Skin epidermis (tissue), 12 donors: ENCODE data around the gene FYN.

Experiments used
- H3K27ac ChIP-seq, 21 experiments: fragments of 200-600 bp; sonication (generic) in 11 of 21; one replicate each; pipeline ENCODE4 v1.5.0; 2020; ENCODE audit warnings: mild to moderate bottlenecking in 3 of 21, inconsistent platforms in 2 of 21, moderate library complexity in 2 of 21
- H3K4me3 ChIP-seq, 7 experiments: fragments of 200-600 bp; sonication (generic) in 2 of 7; one replicate each; pipeline ENCODE4 v1.5.0; 2020; ENCODE audit warnings: inconsistent platforms in 2 of 7, mild to moderate bottlenecking in 2 of 7, moderate library complexity in 1 of 7

Gene FYN

DNA sequence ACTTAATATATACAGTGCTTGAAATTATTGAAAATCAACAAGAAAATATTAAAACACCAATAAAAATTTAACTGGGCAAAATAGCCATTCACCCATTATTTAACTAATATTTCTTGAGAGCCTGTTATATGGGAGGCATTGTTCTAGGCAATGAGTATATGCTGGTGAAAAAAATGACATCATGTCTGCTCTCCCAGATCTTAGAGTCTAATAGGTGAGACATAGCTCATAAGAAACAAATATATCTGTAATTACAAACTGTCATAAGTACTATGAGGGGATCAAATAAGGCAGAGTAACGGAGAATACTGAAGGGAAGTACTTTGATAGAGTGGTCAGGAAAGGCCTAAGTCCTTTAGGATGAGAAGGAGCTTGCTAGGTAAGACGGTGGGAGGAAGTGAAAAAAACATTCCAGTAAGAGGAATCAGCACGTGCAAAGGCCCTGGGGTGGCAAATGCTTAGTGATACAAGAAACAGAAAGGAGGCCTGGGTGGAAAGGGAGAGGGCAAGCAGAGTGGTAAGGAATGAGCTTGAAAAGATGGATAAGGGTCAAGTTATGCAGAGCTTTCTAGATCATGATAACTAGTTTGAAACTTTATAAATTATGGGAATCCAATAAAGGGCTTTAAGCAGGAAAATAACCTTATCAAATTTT lies 12.2 kb upstream of the FYN start:
- H3K27ac ChIP-seq: no peak overlapping the region
- H3K4me3 ChIP-seq: no peak overlapping the region

GRCh38 chr6:111884068-111884467 lies 10.8 kb upstream of the FYN start:
- Histone ChIP-seq H3K4me3 (no peak overlapping the region), H3K27ac (no peak overlapping the region)

GRCh38 chr6:111880181-111880888 lies 7.1 kb upstream of the FYN start:
- H3K4me3 ChIP-seq: no peak overlapping the region
- H3K27ac ChIP-seq: no peak overlapping the region

DNA sequence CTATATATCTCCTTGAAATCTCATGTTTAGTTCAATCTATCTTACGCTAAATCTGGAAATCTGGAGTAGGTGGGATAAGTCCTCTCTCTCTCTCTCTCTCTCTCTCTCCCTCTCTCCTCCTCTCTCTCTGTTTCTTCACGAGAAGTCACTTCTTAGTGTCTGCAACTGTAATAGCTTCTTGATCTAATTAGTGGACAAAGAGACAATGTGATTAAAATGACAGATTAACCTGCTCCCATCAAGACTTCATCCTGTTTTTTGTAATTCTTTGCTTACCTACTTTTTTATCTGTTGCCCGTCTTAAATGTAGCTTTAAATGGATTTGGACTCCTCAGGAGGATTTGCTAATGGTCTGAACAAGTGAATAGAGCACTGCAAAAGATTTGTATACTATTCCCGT lies 2.5 kb upstream of the FYN start:
- H3K4me3 ChIP-seq: no peak overlapping the region
- H3K27ac ChIP-seq: no peak overlapping the region

- Histone ChIP-seq H3K27ac (peak overlapping the region in 10 of 21 experiments; percentile 3 to 89 (median 80)), H3K4me3 (peak overlapping the region; percentile 55 to 87 (median 74))
Measured at GRCh38 chr6:111874025-111874415, 768 bp upstream of the FYN start.

DNA sequence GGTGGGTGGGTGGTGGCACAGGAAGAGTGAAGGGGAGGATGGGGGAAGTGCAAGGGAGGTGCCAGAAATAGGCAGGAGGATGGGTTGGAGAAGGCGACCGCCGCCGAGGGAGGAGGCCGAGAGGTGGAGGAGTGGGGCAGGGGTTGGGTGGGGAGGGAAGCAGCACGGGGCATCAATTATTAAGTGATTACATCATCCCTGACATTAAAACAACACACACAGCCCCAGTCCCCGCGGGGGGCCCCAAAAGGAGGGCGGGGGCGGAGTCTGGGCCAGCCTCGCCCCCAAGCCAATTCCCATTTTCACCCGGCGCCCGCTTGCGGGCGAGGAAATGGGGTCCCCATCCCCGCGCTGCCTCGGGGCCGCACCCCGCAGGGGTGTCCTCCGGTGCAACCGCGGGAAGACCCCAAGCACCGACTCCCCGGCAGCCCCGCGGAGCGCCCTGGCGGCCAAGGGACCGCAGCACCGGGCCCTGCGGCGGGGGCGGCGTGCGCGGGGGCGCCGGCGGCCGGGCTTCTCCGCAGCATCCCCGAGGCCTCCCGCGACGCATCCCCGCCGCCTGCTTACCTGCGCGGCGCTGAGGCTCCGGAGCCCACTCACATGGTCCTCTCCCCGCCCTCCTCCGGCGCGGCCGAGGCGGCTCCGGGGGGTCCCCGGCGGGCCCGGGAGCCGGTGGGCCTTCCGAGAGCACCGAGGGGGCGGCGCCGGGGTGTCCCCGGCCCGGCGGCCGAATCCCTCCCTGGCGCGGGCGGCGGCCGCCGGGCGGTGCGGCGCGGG lies 663 bp downstream of the FYN start:
- peak overlapping the region; percentile 55 to 87 (median 74) for H3K4me3 ChIP-seq
- peak overlapping the region; percentile 65 to 91 (median 84) for H3K27ac ChIP-seq

GRCh38 chr6:111871725-111872400 lies 1.4 kb downstream of the FYN start:
- peak overlapping the region; percentile 54 to 91 (median 84) for H3K27ac ChIP-seq
- H3K4me3 ChIP-seq: peak overlapping the region; percentile 55 to 87 (median 74)

DNA sequence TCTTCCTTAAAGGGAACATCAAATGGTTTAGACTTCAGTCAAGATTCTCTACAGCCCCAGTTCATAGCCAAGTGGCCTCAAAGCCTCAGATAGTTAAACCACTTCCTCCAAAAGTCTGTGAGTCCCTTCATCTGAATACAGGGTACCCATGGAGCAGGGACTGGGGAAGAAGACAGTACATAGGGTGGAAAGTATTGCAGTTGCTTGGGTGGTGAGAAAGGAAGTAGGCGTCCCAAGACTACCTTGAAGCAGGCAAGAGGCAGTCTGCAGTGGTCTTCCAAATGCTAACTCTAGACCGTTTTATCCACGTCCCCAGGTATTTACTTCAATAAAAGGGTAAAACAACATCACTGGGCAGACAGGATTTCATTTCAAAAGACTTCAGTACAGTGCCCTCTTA lies 2.0 kb downstream of the FYN start:
- Histone ChIP-seq H3K4me3 (peak overlapping the region; percentile 55 to 87 (median 74)), H3K27ac (peak overlapping the region in 19 of 21 experiments; percentile 54 to 91 (median 84))

DNA sequence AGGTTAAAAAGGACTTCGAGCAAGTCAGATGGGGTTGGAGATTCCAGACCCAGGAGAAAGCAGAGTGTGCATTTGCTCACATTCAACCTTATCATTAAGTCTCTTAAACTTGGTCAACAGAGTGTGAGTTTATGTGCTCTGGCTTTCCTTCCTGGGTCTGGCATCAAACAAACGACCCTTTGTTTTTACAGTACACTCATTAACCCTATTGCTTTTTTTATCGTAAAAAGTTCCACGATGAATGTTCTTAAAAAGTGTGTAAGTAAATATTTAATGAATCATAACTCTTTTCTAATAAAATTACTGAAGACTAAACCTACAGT lies 2.5 kb downstream of the FYN start:
- Histone ChIP-seq H3K27ac (peak overlapping the region in 10 of 21 experiments; percentile 68 to 89 (median 84)), H3K4me3 (peak overlapping the region in 6 of 7 experiments; percentile 55 to 87 (median 74))

- Histone ChIP-seq H3K27ac (peak overlapping the region in 4 of 21 experiments; percentile 71 to 88 (median 85)), H3K4me3 (peak overlapping the region in 3 of 7 experiments; percentile 55 to 87 (median 73))
Measured at GRCh38 chr6:111870051-111870741, 3.1 kb downstream of the FYN start.

- Histone ChIP-seq H3K27ac (no peak overlapping the region), H3K4me3 (no peak overlapping the region)
Measured at GRCh38 chr6:111866857-111867256, 6.4 kb downstream of the FYN start.

DNA sequence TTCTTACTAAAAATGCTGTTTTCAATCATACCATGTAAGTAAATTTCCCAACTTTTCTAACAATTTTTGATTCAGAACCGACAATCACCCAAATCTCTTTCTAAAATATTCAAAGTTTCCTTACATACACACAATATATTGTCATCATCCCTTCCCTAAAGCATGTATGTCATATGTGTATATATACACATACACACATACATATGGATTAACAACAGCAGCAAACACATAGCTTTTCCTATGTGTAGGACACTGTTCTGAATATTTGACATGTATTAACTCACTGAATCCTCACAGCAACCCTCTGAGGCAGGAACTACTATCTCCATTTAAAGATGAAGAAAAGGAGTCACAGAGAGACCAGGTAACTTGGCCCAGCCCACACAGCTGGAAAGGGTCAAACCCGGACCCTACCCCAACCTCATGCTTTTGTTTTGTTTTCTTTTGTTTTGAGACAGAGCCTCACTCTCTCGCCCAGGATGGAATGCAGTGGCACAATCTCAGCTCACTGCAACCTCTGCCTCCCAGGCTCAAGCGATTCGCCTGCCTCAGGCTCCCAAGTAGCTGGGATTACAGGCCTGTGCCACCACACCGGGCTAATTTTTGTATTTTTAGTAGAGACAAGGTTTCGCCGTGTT lies 7.2 kb downstream of the FYN start:
- Histone ChIP-seq H3K4me3 (no peak overlapping the region), H3K27ac (no peak overlapping the region)

DNA sequence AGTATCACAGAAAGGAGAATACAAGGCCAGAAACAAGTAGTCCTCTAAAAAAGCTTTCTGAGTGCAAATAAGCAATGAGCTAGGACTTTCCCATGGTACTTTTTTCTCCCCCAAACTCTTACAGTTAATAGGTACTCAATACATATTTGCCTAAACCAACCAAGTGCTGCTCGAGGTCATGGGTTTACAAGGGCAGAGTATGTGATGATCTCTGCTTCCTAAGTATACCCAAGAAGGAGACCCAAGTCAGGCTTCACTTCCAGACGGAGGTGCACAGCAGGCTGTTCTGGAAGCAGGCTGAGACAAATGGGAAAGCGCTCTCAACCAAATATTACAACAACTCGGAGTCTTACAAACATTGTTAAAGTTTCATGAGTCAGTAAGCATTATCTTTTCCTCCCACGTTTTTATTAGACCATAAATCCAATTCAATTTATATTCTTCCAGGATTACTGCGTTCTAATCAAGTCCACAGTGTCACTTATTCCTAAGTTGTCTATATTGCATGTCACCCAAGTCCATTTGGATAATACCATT lies 8.1 kb downstream of the FYN start:
- H3K27ac ChIP-seq: no peak overlapping the region
- no peak overlapping the region for H3K4me3 ChIP-seq

DNA sequence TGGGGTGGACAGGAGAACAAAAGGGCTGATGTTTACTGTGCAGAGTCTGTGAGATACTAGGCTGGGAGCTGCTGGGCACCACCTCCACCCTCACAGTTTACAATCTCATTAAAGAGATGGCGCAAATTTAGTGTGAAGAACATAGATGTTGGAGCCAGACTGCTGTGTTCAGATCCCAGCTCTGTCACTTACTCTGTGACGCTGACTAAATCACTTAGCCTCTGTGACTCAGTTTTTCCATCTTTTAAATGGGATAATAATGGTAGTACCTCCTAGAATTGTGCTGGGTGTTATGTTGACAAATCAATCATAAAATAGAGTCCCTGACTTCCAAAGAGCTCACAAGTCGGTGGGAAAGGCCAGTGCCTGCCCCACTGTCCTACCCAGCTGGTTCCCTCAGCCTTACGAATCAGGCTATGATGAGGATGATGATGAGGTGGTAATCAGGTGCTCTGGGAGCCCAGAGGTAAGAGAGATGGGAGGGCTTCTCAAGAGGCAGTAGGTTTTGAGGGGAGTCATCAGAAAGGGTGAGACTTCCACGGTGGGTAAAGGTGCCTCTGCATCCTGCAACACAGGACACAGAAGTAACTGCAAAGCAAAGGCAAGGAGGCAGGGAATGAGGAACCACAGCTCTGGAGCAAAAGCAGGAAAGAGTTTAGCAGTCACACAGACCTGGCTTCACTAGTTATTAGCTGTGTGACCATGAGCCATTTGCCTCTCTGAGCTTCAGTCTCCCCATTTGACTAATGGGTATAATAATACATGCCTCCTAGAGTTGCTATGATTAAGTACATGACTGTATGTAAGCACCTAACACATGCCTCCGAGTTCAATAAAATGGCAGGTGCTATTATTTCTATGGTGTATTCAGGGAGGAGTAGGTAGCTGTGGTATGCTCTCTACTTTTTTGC lies 8.9 kb downstream of the FYN start:
- Histone ChIP-seq H3K4me3 (no peak overlapping the region), H3K27ac (no peak overlapping the region)

GRCh38 chr6:111862741-111863140 lies 10.5 kb downstream of the FYN start:
- H3K4me3 ChIP-seq: no peak overlapping the region
- H3K27ac ChIP-seq: no peak overlapping the region

DNA sequence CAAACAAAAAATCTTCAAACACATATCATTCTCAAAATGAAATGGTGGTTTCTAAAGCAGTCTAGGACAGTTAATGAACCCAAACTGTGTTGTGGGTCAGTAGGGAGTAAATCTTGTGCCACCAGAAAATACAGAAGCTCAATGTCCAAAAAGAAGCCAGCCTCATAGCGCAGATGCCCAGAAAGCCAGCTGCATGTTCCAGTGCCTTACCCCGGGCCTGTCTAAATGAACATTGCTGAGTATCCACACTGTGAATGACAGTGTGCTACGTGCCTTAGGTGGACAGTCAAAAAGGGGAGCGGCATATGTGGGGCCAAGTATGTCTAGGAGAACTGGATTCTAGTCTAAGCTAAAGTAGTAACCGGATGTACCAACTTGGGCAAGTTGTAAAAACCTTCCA lies 10.9 kb downstream of the FYN start:
- H3K27ac ChIP-seq: no peak overlapping the region
- no peak overlapping the region for H3K4me3 ChIP-seq

GRCh38 chr6:111861431-111861885 lies 11.8 kb downstream of the FYN start:
- H3K4me3 ChIP-seq: no peak overlapping the region
- no peak overlapping the region for H3K27ac ChIP-seq

- H3K4me3 ChIP-seq: no peak overlapping the region
- H3K27ac ChIP-seq: peak overlapping the region in 1 of 21 experiments; percentile 29
Measured at GRCh38 chr6:111858347-111858746, 14.9 kb downstream of the FYN start.
